ENCODE results near the gene MCUB.

DNA sequence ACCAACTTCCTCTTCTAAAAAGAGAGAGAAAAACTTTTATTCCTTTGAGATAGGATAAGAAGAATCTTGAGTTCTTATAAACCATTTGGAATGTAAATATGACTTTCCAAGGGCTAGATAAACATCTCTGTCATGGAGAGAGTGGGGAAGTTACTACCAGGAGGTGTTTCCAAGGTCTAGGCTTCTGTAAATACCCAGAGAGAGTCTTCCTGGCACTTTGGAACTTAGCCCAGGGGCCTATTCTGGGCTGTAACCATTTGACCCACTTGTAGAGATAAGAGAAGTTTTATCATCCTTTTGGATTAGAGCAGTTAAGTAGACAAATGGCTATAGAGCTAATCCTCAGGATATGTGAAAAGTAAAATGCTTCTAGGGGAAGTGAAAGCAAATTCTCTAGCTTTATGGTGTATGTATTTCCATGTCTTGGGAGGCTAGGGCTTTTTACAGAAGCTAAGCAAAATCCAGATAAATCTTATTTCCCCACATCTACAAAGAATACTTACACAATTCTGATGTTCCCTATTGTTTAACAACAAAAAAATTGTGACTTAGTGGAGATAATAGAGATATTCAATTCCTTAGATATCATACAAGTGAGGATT lies 51.1 kb downstream of the MCUB start:
- TF ChIP-seq, protein P1, sequence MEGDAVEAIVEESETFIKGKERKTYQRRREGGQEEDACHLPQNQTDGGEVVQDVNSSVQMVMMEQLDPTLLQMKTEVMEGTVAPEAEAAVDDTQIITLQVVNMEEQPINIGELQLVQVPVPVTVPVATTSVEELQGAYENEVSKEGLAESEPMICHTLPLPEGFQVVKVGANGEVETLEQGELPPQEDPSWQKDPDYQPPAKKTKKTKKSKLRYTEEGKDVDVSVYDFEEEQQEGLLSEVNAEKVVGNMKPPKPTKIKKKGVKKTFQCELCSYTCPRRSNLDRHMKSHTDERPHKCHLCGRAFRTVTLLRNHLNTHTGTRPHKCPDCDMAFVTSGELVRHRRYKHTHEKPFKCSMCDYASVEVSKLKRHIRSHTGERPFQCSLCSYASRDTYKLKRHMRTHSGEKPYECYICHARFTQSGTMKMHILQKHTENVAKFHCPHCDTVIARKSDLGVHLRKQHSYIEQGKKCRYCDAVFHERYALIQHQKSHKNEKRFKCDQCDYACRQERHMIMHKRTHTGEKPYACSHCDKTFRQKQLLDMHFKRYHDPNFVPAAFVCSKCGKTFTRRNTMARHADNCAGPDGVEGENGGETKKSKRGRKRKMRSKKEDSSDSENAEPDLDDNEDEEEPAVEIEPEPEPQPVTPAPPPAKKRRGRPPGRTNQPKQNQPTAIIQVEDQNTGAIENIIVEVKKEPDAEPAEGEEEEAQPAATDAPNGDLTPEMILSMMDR (IDR thresholded peaks at IDR 0.05): no peak
- no peak for TF ChIP-seq POLR2A (IDR thresholded peaks at IDR 0.05)
